NCI-H2171 (cell line): ENCODE data around the gene ZNF804B.
A peak's percentile ranks its signal among the peaks of the same experiment; 100 is the strongest.

Experiments
- DNase-seq: peaks from one replicate; lab custom pipeline; 2025; lab: John Stamatoyannopoulos, UW

Gene ZNF804B

GRCh38 chr7:88835147-88835728 is 75.7 kb downstream of the ZNF804B start:
- DNase-seq = peak; percentile 2

- DNase-seq = no peak
Measured at GRCh38 chr7:88842201-88842600, 82.7 kb downstream of the ZNF804B start.

- DNase-seq = no peak
Measured at GRCh38 chr7:88845091-88845490, 85.6 kb downstream of the ZNF804B start.

GRCh38 chr7:88851220-88851619 is 91.7 kb downstream of the ZNF804B start:
- no peak for DNase-seq

GRCh38 chr7:88859288-88859687 is 99.8 kb downstream of the ZNF804B start:
- no peak for DNase-seq

- DNase-seq = no peak
Measured at GRCh38 chr7:88866265-88866863, 106.9 kb downstream of the ZNF804B start.

GRCh38 chr7:88867158-88867557 is 107.7 kb downstream of the ZNF804B start:
- DNase-seq = no peak

GRCh38 chr7:88868456-88868855 is 109.0 kb downstream of the ZNF804B start:
- DNase-seq = no peak

- DNase-seq = no peak
Measured at GRCh38 chr7:88881136-88881535, 121.6 kb downstream of the ZNF804B start.

GRCh38 chr7:88885131-88885530 is 125.6 kb downstream of the ZNF804B start:
- DNase-seq = no peak

- no peak for DNase-seq
Measured at GRCh38 chr7:88888684-88889083, 129.2 kb downstream of the ZNF804B start.

- DNase-seq = no peak
Measured at GRCh38 chr7:88910516-88910915, 151.0 kb downstream of the ZNF804B start.

GRCh38 chr7:88912852-88913251 is 153.4 kb downstream of the ZNF804B start:
- no peak for DNase-seq

- DNase-seq = no peak
Measured at GRCh38 chr7:88915615-88916014, 156.1 kb downstream of the ZNF804B start.

GRCh38 chr7:88919478-88920131 is 160.1 kb downstream of the ZNF804B start:
- DNase-seq = no peak

- DNase-seq = no peak
Measured at GRCh38 chr7:88922944-88923343, 163.4 kb downstream of the ZNF804B start.

GRCh38 chr7:88928276-88928675 is 168.8 kb downstream of the ZNF804B start:
- DNase-seq = no peak

- DNase-seq = no peak
Measured at GRCh38 chr7:88929719-88930118, 170.2 kb downstream of the ZNF804B start.

GRCh38 chr7:88933285-88933684 is 173.8 kb downstream of the ZNF804B start:
- DNase-seq = no peak

- no peak for DNase-seq
Measured at GRCh38 chr7:88942815-88943501, 183.5 kb downstream of the ZNF804B start.

GRCh38 chr7:88951826-88952225 is 192.3 kb downstream of the ZNF804B start:
- no peak for DNase-seq

GRCh38 chr7:88964418-88964817 is 204.9 kb downstream of the ZNF804B start:
- DNase-seq = no peak

GRCh38 chr7:88965371-88965770 is 205.9 kb downstream of the ZNF804B start:
- DNase-seq = no peak
